ENCODE data around the gene TRAPPC2L. TPM values are rescaled to one million over a fixed set of nuclear protein-coding genes. Genes with fewer than 3 reads are reported as not detected.

The TRAPPC2L gene
- total RNA-seq, 1 experiment from 2014 or later, result 82.0 TPM

DNA sequence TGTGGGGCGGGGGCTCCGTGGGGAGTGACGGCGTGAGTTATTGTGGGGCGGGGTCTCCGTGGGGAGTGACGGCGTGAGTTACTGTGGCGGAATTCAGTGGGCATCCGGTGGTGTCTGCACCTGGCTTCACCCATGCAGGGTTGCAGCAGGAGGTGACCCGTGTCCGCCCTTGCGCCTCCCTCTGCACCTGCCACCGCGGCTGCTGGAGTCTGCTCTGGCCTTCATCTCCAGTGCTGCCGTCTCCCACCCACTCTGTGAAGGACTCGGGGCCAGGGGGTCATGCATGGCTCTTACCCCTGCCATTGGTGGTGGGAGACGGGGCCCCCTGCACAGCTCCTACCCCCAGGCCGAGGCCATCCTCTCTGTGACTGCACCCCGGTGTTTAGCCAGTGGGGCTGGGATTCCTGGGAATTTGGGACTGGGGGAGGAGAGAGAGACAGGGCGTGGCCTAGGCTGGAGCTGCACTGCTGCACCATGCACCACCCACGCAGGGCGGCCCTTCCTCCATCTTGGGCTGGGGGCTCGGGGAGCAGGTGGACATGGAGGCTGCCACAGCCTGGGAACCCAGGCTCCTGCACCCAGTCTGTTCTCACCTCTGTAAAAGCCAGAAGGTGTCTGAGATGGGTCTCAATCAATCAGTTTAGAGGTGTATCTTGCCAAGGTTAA, 10.8 kb downstream of the TRAPPC2L start:
- TF ChIP-seq, protein P1, sequence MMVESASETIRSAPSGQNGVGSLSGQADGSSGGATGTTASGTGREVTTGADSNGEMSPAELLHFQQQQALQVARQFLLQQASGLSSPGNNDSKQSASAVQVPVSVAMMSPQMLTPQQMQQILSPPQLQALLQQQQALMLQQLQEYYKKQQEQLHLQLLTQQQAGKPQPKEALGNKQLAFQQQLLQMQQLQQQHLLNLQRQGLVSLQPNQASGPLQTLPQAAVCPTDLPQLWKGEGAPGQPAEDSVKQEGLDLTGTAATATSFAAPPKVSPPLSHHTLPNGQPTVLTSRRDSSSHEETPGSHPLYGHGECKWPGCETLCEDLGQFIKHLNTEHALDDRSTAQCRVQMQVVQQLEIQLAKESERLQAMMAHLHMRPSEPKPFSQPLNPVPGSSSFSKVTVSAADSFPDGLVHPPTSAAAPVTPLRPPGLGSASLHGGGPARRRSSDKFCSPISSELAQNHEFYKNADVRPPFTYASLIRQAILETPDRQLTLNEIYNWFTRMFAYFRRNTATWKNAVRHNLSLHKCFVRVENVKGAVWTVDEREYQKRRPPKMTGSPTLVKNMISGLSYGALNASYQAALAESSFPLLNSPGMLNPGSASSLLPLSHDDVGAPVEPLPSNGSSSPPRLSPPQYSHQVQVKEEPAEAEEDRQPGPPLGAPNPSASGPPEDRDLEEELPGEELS (CRISPR knock-in tag; IDR thresholded peaks at IDR 0.05), result no peak
- TF ChIP-seq RORB (CRISPR knock-in tag; IDR thresholded peaks at IDR 0.05) (no peak), SMAD4 (CRISPR knock-in tag; IDR thresholded peaks at IDR 0.05) (no peak), TP53 (CRISPR knock-in tag; IDR thresholded peaks at IDR 0.05) (no peak), GTF2I (CRISPR knock-in tag; conservative IDR thresholded peaks at IDR 0.05) (no peak), GABPB1 (CRISPR knock-in tag; IDR thresholded peaks at IDR 0.05) (no peak), CREM (CRISPR knock-in tag; IDR thresholded peaks at IDR 0.05) (no peak), HMGA2 (CRISPR knock-in tag; IDR thresholded peaks at IDR 0.05) (no peak), FOXP1 (CRISPR knock-in tag; IDR thresholded peaks at IDR 0.05; ENCODE audit: borderline replicate concordance) (no peak), TEAD1 (CRISPR knock-in tag; IDR thresholded peaks at IDR 0.05) (no peak), MXD4 (CRISPR knock-in tag; IDR thresholded peaks at IDR 0.05; ENCODE audit: borderline replicate concordance) (no peak)
- TF ChIP-seq, protein P2, sequence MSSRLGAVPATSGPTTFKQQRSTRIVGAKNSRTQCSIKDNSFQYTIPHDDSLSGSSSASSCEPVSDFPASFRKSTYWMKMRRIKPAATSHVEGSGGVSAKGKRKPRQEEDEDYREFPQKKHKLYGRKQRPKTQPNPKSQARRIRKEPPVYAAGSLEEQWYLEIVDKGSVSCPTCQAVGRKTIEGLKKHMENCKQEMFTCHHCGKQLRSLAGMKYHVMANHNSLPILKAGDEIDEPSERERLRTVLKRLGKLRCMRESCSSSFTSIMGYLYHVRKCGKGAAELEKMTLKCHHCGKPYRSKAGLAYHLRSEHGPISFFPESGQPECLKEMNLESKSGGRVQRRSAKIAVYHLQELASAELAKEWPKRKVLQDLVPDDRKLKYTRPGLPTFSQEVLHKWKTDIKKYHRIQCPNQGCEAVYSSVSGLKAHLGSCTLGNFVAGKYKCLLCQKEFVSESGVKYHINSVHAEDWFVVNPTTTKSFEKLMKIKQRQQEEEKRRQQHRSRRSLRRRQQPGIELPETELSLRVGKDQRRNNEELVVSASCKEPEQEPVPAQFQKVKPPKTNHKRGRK (CRISPR knock-in tag; IDR thresholded peaks at IDR 0.05; ENCODE audit: borderline replicate concordance), result no peak
- TF ChIP-seq, protein P3, sequence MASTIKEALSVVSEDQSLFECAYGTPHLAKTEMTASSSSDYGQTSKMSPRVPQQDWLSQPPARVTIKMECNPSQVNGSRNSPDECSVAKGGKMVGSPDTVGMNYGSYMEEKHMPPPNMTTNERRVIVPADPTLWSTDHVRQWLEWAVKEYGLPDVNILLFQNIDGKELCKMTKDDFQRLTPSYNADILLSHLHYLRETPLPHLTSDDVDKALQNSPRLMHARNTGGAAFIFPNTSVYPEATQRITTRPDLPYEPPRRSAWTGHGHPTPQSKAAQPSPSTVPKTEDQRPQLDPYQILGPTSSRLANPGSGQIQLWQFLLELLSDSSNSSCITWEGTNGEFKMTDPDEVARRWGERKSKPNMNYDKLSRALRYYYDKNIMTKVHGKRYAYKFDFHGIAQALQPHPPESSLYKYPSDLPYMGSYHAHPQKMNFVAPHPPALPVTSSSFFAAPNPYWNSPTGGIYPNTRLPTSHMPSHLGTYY (CRISPR knock-in tag; IDR thresholded peaks at IDR 0.05), result no peak
- TF ChIP-seq, protein P4, sequence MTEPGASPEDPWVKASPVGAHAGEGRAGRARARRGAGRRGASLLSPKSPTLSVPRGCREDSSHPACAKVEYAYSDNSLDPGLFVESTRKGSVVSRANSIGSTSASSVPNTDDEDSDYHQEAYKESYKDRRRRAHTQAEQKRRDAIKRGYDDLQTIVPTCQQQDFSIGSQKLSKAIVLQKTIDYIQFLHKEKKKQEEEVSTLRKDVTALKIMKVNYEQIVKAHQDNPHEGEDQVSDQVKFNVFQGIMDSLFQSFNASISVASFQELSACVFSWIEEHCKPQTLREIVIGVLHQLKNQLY (CRISPR knock-in tag; IDR thresholded peaks at IDR 0.05), result no peak
- TF ChIP-seq, protein P5, sequence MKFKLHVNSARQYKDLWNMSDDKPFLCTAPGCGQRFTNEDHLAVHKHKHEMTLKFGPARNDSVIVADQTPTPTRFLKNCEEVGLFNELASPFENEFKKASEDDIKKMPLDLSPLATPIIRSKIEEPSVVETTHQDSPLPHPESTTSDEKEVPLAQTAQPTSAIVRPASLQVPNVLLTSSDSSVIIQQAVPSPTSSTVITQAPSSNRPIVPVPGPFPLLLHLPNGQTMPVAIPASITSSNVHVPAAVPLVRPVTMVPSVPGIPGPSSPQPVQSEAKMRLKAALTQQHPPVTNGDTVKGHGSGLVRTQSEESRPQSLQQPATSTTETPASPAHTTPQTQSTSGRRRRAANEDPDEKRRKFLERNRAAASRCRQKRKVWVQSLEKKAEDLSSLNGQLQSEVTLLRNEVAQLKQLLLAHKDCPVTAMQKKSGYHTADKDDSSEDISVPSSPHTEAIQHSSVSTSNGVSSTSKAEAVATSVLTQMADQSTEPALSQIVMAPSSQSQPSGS (CRISPR knock-in tag; IDR thresholded peaks at IDR 0.05; ENCODE audit: borderline replicate concordance, low read depth), result no peak
- TF ChIP-seq, protein P6, sequence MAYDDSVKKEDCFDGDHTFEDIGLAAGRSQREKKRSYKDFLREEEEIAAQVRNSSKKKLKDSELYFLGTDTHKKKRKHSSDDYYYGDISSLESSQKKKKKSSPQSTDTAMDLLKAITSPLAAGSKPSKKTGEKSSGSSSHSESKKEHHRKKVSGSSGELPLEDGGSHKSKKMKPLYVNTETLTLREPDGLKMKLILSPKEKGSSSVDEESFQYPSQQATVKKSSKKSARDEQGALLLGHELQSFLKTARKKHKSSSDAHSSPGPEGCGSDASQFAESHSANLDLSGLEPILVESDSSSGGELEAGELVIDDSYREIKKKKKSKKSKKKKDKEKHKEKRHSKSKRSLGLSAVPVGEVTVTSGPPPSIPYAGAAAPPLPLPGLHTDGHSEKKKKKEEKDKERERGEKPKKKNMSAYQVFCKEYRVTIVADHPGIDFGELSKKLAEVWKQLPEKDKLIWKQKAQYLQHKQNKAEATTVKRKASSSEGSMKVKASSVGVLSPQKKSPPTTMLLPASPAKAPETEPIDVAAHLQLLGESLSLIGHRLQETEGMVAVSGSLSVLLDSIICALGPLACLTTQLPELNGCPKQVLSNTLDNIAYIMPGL (CRISPR knock-in tag; IDR thresholded peaks at IDR 0.05), result no peak
- TF ChIP-seq, protein P7, sequence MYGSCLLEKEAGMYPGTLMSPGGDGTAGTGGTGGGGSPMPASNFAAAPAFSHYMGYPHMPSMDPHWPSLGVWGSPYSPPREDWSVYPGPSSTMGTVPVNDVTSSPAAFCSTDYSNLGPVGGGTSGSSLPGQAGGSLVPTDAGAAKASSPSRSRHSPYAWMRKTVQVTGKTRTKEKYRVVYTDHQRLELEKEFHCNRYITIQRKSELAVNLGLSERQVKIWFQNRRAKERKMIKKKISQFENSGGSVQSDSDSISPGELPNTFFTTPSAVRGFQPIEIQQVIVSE (CRISPR knock-in tag; IDR thresholded peaks at IDR 0.05; ENCODE audit: borderline replicate concordance), result no peak
- TF ChIP-seq, protein P8, sequence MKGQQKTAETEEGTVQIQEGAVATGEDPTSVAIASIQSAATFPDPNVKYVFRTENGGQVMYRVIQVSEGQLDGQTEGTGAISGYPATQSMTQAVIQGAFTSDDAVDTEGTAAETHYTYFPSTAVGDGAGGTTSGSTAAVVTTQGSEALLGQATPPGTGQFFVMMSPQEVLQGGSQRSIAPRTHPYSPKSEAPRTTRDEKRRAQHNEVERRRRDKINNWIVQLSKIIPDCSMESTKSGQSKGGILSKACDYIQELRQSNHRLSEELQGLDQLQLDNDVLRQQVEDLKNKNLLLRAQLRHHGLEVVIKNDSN (CRISPR knock-in tag; IDR thresholded peaks at IDR 0.05), result no peak
- TF ChIP-seq, protein P9, sequence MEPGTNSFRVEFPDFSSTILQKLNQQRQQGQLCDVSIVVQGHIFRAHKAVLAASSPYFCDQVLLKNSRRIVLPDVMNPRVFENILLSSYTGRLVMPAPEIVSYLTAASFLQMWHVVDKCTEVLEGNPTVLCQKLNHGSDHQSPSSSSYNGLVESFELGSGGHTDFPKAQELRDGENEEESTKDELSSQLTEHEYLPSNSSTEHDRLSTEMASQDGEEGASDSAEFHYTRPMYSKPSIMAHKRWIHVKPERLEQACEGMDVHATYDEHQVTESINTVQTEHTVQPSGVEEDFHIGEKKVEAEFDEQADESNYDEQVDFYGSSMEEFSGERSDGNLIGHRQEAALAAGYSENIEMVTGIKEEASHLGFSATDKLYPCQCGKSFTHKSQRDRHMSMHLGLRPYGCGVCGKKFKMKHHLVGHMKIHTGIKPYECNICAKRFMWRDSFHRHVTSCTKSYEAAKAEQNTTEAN (CRISPR knock-in tag; IDR thresholded peaks at IDR 0.05), result no peak
- H3K4me1 Mint-ChIP-seq, result no peaks in the 10 kb centered on the region
- no peaks in the 10 kb centered on the region for H3K36me3 Mint-ChIP-seq
- H3K4me3 Mint-ChIP-seq, result no peak overlapping the region
- ChIA-PET CTCF (no interaction called here), POLR2A (interaction anchor here (0.7 kb wide), 1 partner anchor 77 kb away, joined by 4 read pairs; no protein-coding TSS in a partner anchor)
- no peaks in the 10 kb centered on the region for H3K27me3 Mint-ChIP-seq (ENCODE audit: low read depth)
- no peak for ATAC-seq
- H3K9me3 Mint-ChIP-seq, result no peaks in the 10 kb centered on the region
- no peak for DNase-seq (ENCODE audit: low spot score)
- no peak overlapping the region for H3K27ac Mint-ChIP-seq

Data from WTC11 (cell line).